ENCODE data around the gene PRSS2.
"Not testable (repeated sequence)": the region's sequence is repeated elsewhere in the genome, so short reads cannot be mapped to it uniquely, and the experiment has no call there.

- TF ChIP-seq POLR2A, CTCF (IDR thresholded peaks at IDR 0.05): not testable (repeated sequence)
These were observed 4.8 kb downstream of the PRSS2 start for GRCh38 chr7:142775351-142776115.

Measured in lower leg skin (tissue), 3 donors.